DOHH2 (cell line): Measurements from ENCODE around the gene KDM4C.
A peak's percentile ranks its signal among the peaks of the same experiment; 100 is the strongest.

Experiments used
- H3F3A ChIP-seq: fragments of 200-600 bp; sonication (generic), shearing (Covaris generic); 2 replicates; pipeline ENCODE4 v1.6.0; 2016; ENCODE audit warnings: antibody characterized with exemption, mild to moderate bottlenecking; ENCODE audit not compliant: control insufficient read depth, insufficient read depth
- H3K27ac ChIP-seq: fragments of 200-600 bp; sonication (generic); 2 replicates; pipeline ENCODE4 v1.5.1; 2014; ENCODE audit warnings: low read depth, mild to moderate bottlenecking, low read length, moderate library complexity
- H3K27me3 ChIP-seq: fragments of 200-600 bp; sonication (generic); 2 replicates; pipeline ENCODE4 v1.6.1; 2014; ENCODE audit warnings: mild to moderate bottlenecking, low read length, mixed read lengths; ENCODE audit not compliant: control insufficient read depth
- H3K36me3 ChIP-seq: fragments of 200-600 bp; sonication (generic); 2 replicates; pipeline ENCODE4 v1.6.1; 2014; ENCODE audit warnings: mild to moderate bottlenecking, low read length, moderate library complexity, mixed read lengths; ENCODE audit not compliant: control insufficient read depth
- H3K4me1 ChIP-seq: fragments of 200-600 bp; sonication (generic); 2 replicates; pipeline ENCODE4 v1.6.1; 2014; ENCODE audit warnings: mild to moderate bottlenecking, low read length, mixed read lengths; ENCODE audit not compliant: control insufficient read depth
- H3K4me2 ChIP-seq: fragments of 200-600 bp; sonication (generic); 2 replicates; pipeline ENCODE4 v1.6.0; 2014; ENCODE audit warnings: mild to moderate bottlenecking, low read length, moderate library complexity
- H3K4me3 ChIP-seq: fragments of 200-600 bp; sonication (generic); 2 replicates; pipeline ENCODE4 v1.5.1; 2014; ENCODE audit warnings: mild to moderate bottlenecking, low read length, mixed read lengths
- H3K79me2 ChIP-seq: fragments of 200-600 bp; sonication (generic); 2 replicates; pipeline ENCODE4 v1.6.1; 2014; ENCODE audit warnings: mild to moderate bottlenecking, low read length, mixed read lengths; ENCODE audit not compliant: control insufficient read depth
- H3K9me2 ChIP-seq: fragments of 200-600 bp; sonication (generic); replicated peaks from 2 replicates; pipeline ENCODE4 v1.6.1; 2014; ENCODE audit warnings: mild to moderate bottlenecking, low read length, mixed read lengths; ENCODE audit not compliant: control insufficient read depth
- H3K9me3 ChIP-seq: fragments of 200-600 bp; sonication (generic); 2 replicates; pipeline ENCODE4 v1.6.1; 2014; ENCODE audit warnings: antibody characterized with exemption, low read length, mixed read lengths; ENCODE audit not compliant: control insufficient read depth, insufficient read depth
- H4K20me1 ChIP-seq: fragments of 200-600 bp; sonication (generic); 2 replicates; pipeline ENCODE4 v1.6.0; 2014; ENCODE audit warnings: low read depth, mild to moderate bottlenecking, antibody characterized with exemption, low read length, moderate library complexity; ENCODE audit not compliant: control insufficient read depth, insufficient read depth
- CTCF ChIP-seq: fragments of 200-600 bp; sonication (generic); IDR thresholded peaks from one replicate; pipeline ENCODE4 v1.5.1; 2014; ENCODE audit warnings: antibody characterized with exemption, mild to moderate bottlenecking, low read depth, low read length; ENCODE audit not compliant: poor library complexity, severe bottlenecking
- EZH2phosphoT487 ChIP-seq: fragments of 200-600 bp; sonication (generic); IDR thresholded peaks from 2 replicates; pipeline ENCODE4 v1.6.1; 2017; ENCODE audit warnings: borderline replicate concordance, mild to moderate bottlenecking, antibody characterized with exemption, low read length, moderate library complexity, mixed read lengths

KDM4C gene

GRCh38 chr9:7172154-7173115 lies 414.7 kb downstream of the KDM4C start:
- Histone ChIP-seq H3K27me3 (no peaks in the 10 kb centered on the region), H3K9me2 (no peaks in the 10 kb centered on the region), H4K20me1 (no peaks in the 10 kb centered on the region), H3K36me3 (peaks cover 6% of the 10 kb centered on the region), H3K4me2 (no peak overlapping the region), H3K4me1 (no peaks in the 10 kb centered on the region), H3K27ac (no peak overlapping the region), H3K79me2 (no peaks in the 10 kb centered on the region), H3K9me3 (no peaks in the 10 kb centered on the region), H3K4me3 (no peak overlapping the region), H3F3A (no peaks in the 10 kb centered on the region)
- no peak for TF ChIP-seq CTCF
- no peak for TF ChIP-seq EZH2phosphoT487

GRCh38 chr9:7173139-7173538 lies 415.4 kb downstream of the KDM4C start:
- no peaks in the 10 kb centered on the region for H3F3A ChIP-seq
- no peaks in the 10 kb centered on the region for H3K4me1 ChIP-seq
- H3K36me3 ChIP-seq, result peaks cover 6% of the 10 kb centered on the region
- H3K27me3 ChIP-seq, result no peaks in the 10 kb centered on the region
- no peak for TF ChIP-seq CTCF
- no peak for TF ChIP-seq EZH2phosphoT487
- no peaks in the 10 kb centered on the region for H4K20me1 ChIP-seq
- no peak overlapping the region for H3K4me3 ChIP-seq
- no peaks in the 10 kb centered on the region for H3K79me2 ChIP-seq
- H3K9me2 ChIP-seq, result no peaks in the 10 kb centered on the region
- no peak overlapping the region for H3K4me2 ChIP-seq
- no peaks in the 10 kb centered on the region for H3K9me3 ChIP-seq
- no peak overlapping the region for H3K27ac ChIP-seq

- no peaks in the 10 kb centered on the region for H3K4me1 ChIP-seq
- H3K79me2 ChIP-seq, result no peaks in the 10 kb centered on the region
Observed at GRCh38 chr9:7174301-7174700, 416.5 kb downstream of the KDM4C start.

DNA sequence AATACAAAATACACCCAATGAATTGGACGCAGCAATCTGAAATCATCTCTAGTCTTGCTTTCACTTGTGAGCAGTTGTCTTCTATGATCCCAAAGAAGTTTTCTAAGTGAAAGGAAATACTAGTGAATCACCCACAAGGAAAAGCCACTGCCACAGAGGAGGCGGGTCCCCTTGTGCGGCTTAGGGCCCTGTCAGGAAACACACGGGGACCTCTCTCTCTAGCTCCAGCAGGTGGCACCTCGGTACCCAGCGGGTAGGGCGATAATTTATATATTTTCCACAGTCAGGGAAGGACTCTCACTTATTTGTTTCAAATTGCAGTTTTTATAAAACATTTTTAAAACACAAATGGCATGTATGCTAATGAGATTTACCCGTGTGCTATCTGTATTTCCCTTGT lies 417.1 kb downstream of the KDM4C start:
- no peak overlapping the region for H3K4me2 ChIP-seq
- no peaks in the 10 kb centered on the region for H3K4me1 ChIP-seq
- H3K4me3 ChIP-seq, result no peak overlapping the region
- no peaks in the 10 kb centered on the region for H3F3A ChIP-seq
- H4K20me1 ChIP-seq, result no peaks in the 10 kb centered on the region
- TF ChIP-seq CTCF (peak; percentile 13), EZH2phosphoT487 (no peak)
- H3K27ac ChIP-seq, result no peak overlapping the region
- H3K36me3 ChIP-seq, result peaks cover 3% of the 10 kb centered on the region
- no peaks in the 10 kb centered on the region for H3K9me3 ChIP-seq
- no peaks in the 10 kb centered on the region for H3K79me2 ChIP-seq
- H3K27me3 ChIP-seq, result no peaks in the 10 kb centered on the region
- H3K9me2 ChIP-seq, result no peaks in the 10 kb centered on the region

More at GRCh38 chr9:7174301-7174700, 416.5 kb downstream of the KDM4C start:
- Histone ChIP-seq H4K20me1 (no peaks in the 10 kb centered on the region), H3K36me3 (peaks cover 6% of the 10 kb centered on the region), H3K27me3 (no peaks in the 10 kb centered on the region), H3F3A (no peaks in the 10 kb centered on the region), H3K9me3 (no peaks in the 10 kb centered on the region), H3K9me2 (no peaks in the 10 kb centered on the region), H3K4me3 (no peak overlapping the region), H3K27ac (no peak overlapping the region), H3K4me2 (no peak overlapping the region)
- no peak for TF ChIP-seq EZH2phosphoT487
